Neural crest cell (in vitro differentiated cells): ENCODE data around the gene ASIC3. TPM values are rescaled to one million over a fixed set of nuclear protein-coding genes. Genes with fewer than 3 reads are reported as not detected.
"Not testable (repeated sequence)": the region's sequence is repeated elsewhere in the genome, so short reads cannot be mapped to it uniquely, and the experiment has no call there.

ENCODE experiments used
- DNase-seq: peaks from one replicate; pipeline ENCODE4 v3.0.0; 2021; ENCODE audit warnings: low read depth, mixed read lengths, low spot score
- H3K27ac Mint-ChIP-seq: one replicate; pipeline ENCODE4 v1.8.0; 2021; ENCODE audit warnings: mild to moderate bottlenecking, mixed read lengths; ENCODE audit not compliant: unreplicated experiment
- H3K27me3 Mint-ChIP-seq: 2 replicates; pipeline ENCODE4 v1.8.0; 2021; ENCODE audit warnings: low read depth, mild to moderate bottlenecking, mixed read lengths
- H3K36me3 Mint-ChIP-seq: 2 replicates; pipeline ENCODE4 v1.8.0; 2021; ENCODE audit warnings: low read depth, mild to moderate bottlenecking, mixed read lengths
- H3K4me1 Mint-ChIP-seq: 2 replicates; pipeline ENCODE4 v1.8.0; 2021; ENCODE audit warnings: mixed read lengths
- H3K4me3 Mint-ChIP-seq: one replicate; pipeline ENCODE4 v1.8.0; 2021; ENCODE audit warnings: mild to moderate bottlenecking, mixed read lengths
- H3K9me3 Mint-ChIP-seq: 2 replicates; pipeline ENCODE4 v1.8.0; 2021; ENCODE audit warnings: mixed read lengths
- CTCF ChIP-seq: fragments of 200-600 bp; sonication (generic); conservative IDR thresholded peaks from 2 replicates; pipeline ENCODE4 v1.5.0; 2021; ENCODE audit warnings: antibody characterized with exemption, mild to moderate bottlenecking
- total RNA-seq: library from RNA; stranded (reverse); gene quantifications from 2 replicates; pipeline ENCODE4 v1.2.1, GENCODE V29; 2021

The ASIC3 gene
- total RNA-seq, 1 donor from 2014 or later, result 6.0 TPM

- DNase-seq, result no peak
- peak overlapping the region; percentile 71 for H3K27ac Mint-ChIP-seq
- H3K9me3 Mint-ChIP-seq, result no peaks in the 10 kb centered on the region
- H3K4me1 Mint-ChIP-seq, result no peaks in the 10 kb centered on the region
- H3K4me3 Mint-ChIP-seq, result no peak overlapping the region
- TF ChIP-seq CTCF, result no peak
- H3K27me3 Mint-ChIP-seq, result no peaks in the 10 kb centered on the region
- H3K36me3 Mint-ChIP-seq, result no peaks in the 10 kb centered on the region
Measured at GRCh38 chr7:151038951-151039849, 9.1 kb upstream of the ASIC3 start.

DNA sequence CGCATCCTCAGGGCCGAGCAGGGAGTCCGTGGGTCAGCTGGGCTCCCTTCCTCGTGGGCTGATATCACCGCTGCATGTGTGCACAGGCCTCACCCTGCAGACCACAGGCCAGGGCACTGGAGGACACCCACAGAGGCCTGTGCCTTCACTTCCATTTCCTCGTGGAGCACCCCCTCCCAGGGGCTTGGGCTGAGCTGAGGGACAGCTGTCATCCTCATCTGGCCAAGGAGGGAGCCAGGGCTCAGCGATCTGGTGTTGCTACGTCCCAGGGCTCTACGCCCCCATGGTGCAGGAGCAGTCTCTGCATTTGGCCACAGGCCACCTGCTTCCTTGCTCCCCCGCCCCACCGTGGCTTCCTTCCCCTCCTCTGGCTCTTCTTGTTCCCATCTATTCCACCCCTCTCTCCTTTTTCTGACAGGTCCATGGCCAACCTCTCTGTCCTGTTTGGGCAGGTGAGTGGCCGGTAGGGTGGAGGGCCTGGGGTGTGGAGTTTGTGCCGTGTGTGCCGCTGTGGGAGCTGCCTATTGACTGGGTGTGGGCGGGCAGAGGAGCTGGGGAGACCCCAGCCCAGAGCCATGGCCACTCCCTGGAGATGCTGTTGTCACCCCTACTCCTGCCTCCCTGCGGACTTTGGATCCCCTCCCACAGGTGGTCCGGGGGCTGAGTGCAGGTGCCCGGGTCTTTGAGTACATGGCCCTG lies 8.3 kb upstream of the ASIC3 start:
- Mint-ChIP-seq H3K9me3 (no peaks in the 10 kb centered on the region), H3K36me3 (no peaks in the 10 kb centered on the region), H3K27me3 (no peaks in the 10 kb centered on the region), H3K4me1 (no peaks in the 10 kb centered on the region), H3K27ac (peak overlapping the region; percentile 27), H3K4me3 (no peak overlapping the region)
- no peak for TF ChIP-seq CTCF
- no peak for DNase-seq

- no peak for DNase-seq
- H3K36me3 Mint-ChIP-seq, result no peaks in the 10 kb centered on the region
- H3K4me1 Mint-ChIP-seq, result no peaks in the 10 kb centered on the region
- peak overlapping the region; percentile 87 for H3K27ac Mint-ChIP-seq
- peak overlapping the region; percentile 38 for H3K4me3 Mint-ChIP-seq
- H3K9me3 Mint-ChIP-seq, result no peaks in the 10 kb centered on the region
- no peaks in the 10 kb centered on the region for H3K27me3 Mint-ChIP-seq
- no peak for TF ChIP-seq CTCF
Measured at GRCh38 chr7:151040616-151041375, 7.5 kb upstream of the ASIC3 start.

GRCh38 chr7:151043449-151043848 lies 4.9 kb upstream of the ASIC3 start:
- H3K27ac Mint-ChIP-seq, H3K4me1 Mint-ChIP-seq, H3K4me3 Mint-ChIP-seq, H3K9me3 Mint-ChIP-seq, DNase-seq, H3K36me3 Mint-ChIP-seq, H3K27me3 Mint-ChIP-seq: not testable (repeated sequence)

DNA sequence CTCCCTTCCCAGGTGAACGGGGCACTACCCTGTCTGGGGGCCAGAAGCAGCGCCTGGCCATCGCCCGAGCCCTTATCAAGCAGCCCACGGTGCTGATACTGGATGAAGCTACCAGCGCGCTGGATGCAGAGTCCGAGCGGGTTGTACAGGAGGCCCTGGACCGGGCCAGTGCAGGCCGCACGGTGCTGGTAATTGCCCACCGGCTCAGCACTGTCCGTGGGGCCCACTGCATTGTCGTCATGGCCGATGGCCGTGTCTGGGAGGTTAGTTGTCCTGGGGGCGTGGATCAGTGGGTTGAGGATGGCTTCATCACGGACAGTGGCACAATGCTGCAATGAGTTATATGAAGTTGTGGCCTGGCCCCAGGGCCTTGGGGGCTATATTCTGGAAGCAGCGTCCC lies 4.4 kb upstream of the ASIC3 start:
- no peak for TF ChIP-seq CTCF

More for the DNA sequence above, 4.4 kb upstream of the ASIC3 start:
- no peak for DNase-seq
- no peak overlapping the region for H3K27ac Mint-ChIP-seq
- H3K4me3 Mint-ChIP-seq, result no peak overlapping the region
- peaks cover 4% of the 10 kb centered on the region for H3K27me3 Mint-ChIP-seq
- H3K4me1 Mint-ChIP-seq, result no peaks in the 10 kb centered on the region
- no peaks in the 10 kb centered on the region for H3K9me3 Mint-ChIP-seq
- no peaks in the 10 kb centered on the region for H3K36me3 Mint-ChIP-seq
